Stimulated activated memory B cell treated with anti-CD40 and anti-IgM and Interleukin-4, amounts not matched to agents 10 μg/mL and 1 μg/mL and 100 μg/mL, for 72 hours (primary cell): ENCODE data around the gene DNASE1.
A peak's percentile ranks its signal among the peaks of the same experiment; 100 is the strongest.

Experiments used
- ATAC-seq: fragments of 150-1000 bp; cut with Tn5 transposase; 2 replicates; pipeline ENCODE4 v1.10.0; 2021
- H3K27ac Mint-ChIP-seq: one replicate; pipeline ENCODE4 v1.8.0; 2022; ENCODE audit warnings: mild to moderate bottlenecking, mixed read lengths
- H3K27me3 Mint-ChIP-seq: one replicate; pipeline ENCODE4 v1.8.0; 2022; ENCODE audit warnings: mixed read lengths
- H3K36me3 Mint-ChIP-seq: one replicate; pipeline ENCODE4 v1.8.0; 2022; ENCODE audit warnings: mixed read lengths
- H3K4me1 Mint-ChIP-seq: one replicate; pipeline ENCODE4 v1.8.0; 2022; ENCODE audit warnings: mixed read lengths
- H3K4me3 Mint-ChIP-seq: one replicate; pipeline ENCODE4 v1.8.0; 2022; ENCODE audit warnings: mild to moderate bottlenecking, moderate library complexity, mixed read lengths
- H3K9me3 Mint-ChIP-seq: one replicate; pipeline ENCODE4 v1.8.0; 2022; ENCODE audit warnings: mixed read lengths

Gene DNASE1

GRCh38 chr16:3670711-3671110 is 16.2 kb downstream of the DNASE1 start:
- no peak overlapping the region for H3K4me3 Mint-ChIP-seq

GRCh38 chr16:3671424-3671823 is 16.9 kb downstream of the DNASE1 start:
- H3K4me3 Mint-ChIP-seq = no peak overlapping the region
- H3K27ac Mint-ChIP-seq = peak overlapping the region; percentile 30
- no peaks in the 10 kb centered on the region for H3K4me1 Mint-ChIP-seq
- H3K27me3 Mint-ChIP-seq = no peaks in the 10 kb centered on the region
- peaks cover 65% of the 10 kb centered on the region for H3K36me3 Mint-ChIP-seq
- ATAC-seq = no peak
- H3K9me3 Mint-ChIP-seq = no peaks in the 10 kb centered on the region

More at GRCh38 chr16:3670711-3671110, 16.2 kb downstream of the DNASE1 start:
- no peaks in the 10 kb centered on the region for H3K27me3 Mint-ChIP-seq
- peaks cover 65% of the 10 kb centered on the region for H3K36me3 Mint-ChIP-seq
- no peak overlapping the region for H3K27ac Mint-ChIP-seq
- H3K9me3 Mint-ChIP-seq = no peaks in the 10 kb centered on the region
- ATAC-seq = no peak
- peaks cover 1% of the 10 kb centered on the region for H3K4me1 Mint-ChIP-seq

- peak; percentile 45 for ATAC-seq
- Mint-ChIP-seq H3K4me3 (no peak overlapping the region), H3K9me3 (no peaks in the 10 kb centered on the region), H3K27ac (no peak overlapping the region), H3K4me1 (no peaks in the 10 kb centered on the region), H3K36me3 (peaks cover 65% of the 10 kb centered on the region), H3K27me3 (no peaks in the 10 kb centered on the region)
Observed at GRCh38 chr16:3672571-3673041, 18.1 kb downstream of the DNASE1 start.

GRCh38 chr16:3673201-3673600 is 18.7 kb downstream of the DNASE1 start:
- peaks cover 68% of the 10 kb centered on the region for H3K36me3 Mint-ChIP-seq
- no peaks in the 10 kb centered on the region for H3K4me1 Mint-ChIP-seq
- no peaks in the 10 kb centered on the region for H3K9me3 Mint-ChIP-seq
- no peak for ATAC-seq
- no peak overlapping the region for H3K4me3 Mint-ChIP-seq
- no peak overlapping the region for H3K27ac Mint-ChIP-seq
- H3K27me3 Mint-ChIP-seq = no peaks in the 10 kb centered on the region

GRCh38 chr16:3673676-3674377 is 19.3 kb downstream of the DNASE1 start:
- Mint-ChIP-seq H3K27ac (no peak overlapping the region), H3K4me1 (no peaks in the 10 kb centered on the region), H3K9me3 (no peaks in the 10 kb centered on the region), H3K4me3 (no peak overlapping the region), H3K27me3 (no peaks in the 10 kb centered on the region), H3K36me3 (peaks cover 71% of the 10 kb centered on the region)
- ATAC-seq = no peak

GRCh38 chr16:3674513-3675295 is 20.2 kb downstream of the DNASE1 start:
- H3K4me1 Mint-ChIP-seq = no peaks in the 10 kb centered on the region
- ATAC-seq = no peak
- no peak overlapping the region for H3K4me3 Mint-ChIP-seq
- H3K9me3 Mint-ChIP-seq = no peaks in the 10 kb centered on the region
- no peaks in the 10 kb centered on the region for H3K27me3 Mint-ChIP-seq
- peaks cover 71% of the 10 kb centered on the region for H3K36me3 Mint-ChIP-seq
- H3K27ac Mint-ChIP-seq = no peak overlapping the region

- Mint-ChIP-seq H3K4me3 (no peak overlapping the region), H3K4me1 (no peaks in the 10 kb centered on the region), H3K27me3 (no peaks in the 10 kb centered on the region), H3K27ac (no peak overlapping the region), H3K9me3 (no peaks in the 10 kb centered on the region), H3K36me3 (peaks cover 73% of the 10 kb centered on the region)
- no peak for ATAC-seq
Observed at GRCh38 chr16:3675601-3676130, 21.2 kb downstream of the DNASE1 start.

- no peak overlapping the region for H3K27ac Mint-ChIP-seq
- ATAC-seq = no peak
- peaks cover 77% of the 10 kb centered on the region for H3K36me3 Mint-ChIP-seq
- no peaks in the 10 kb centered on the region for H3K4me1 Mint-ChIP-seq
- no peak overlapping the region for H3K4me3 Mint-ChIP-seq
- no peaks in the 10 kb centered on the region for H3K9me3 Mint-ChIP-seq
- no peaks in the 10 kb centered on the region for H3K27me3 Mint-ChIP-seq
Observed at GRCh38 chr16:3677994-3678393, 23.5 kb downstream of the DNASE1 start.

- Mint-ChIP-seq H3K36me3 (peaks cover 78% of the 10 kb centered on the region), H3K4me3 (no peak overlapping the region), H3K27me3 (no peaks in the 10 kb centered on the region), H3K4me1 (no peaks in the 10 kb centered on the region), H3K9me3 (no peaks in the 10 kb centered on the region), H3K27ac (no peak overlapping the region)
- no peak for ATAC-seq
Observed at GRCh38 chr16:3681206-3681605, 26.7 kb downstream of the DNASE1 start.

GRCh38 chr16:3687021-3687420 is 32.5 kb downstream of the DNASE1 start:
- peaks cover 56% of the 10 kb centered on the region for H3K36me3 Mint-ChIP-seq
- no peak overlapping the region for H3K4me3 Mint-ChIP-seq
- no peak overlapping the region for H3K27ac Mint-ChIP-seq

GRCh38 chr16:3687792-3688191 is 33.3 kb downstream of the DNASE1 start:
- ATAC-seq = no peak
- no peaks in the 10 kb centered on the region for H3K9me3 Mint-ChIP-seq
- no peak overlapping the region for H3K4me3 Mint-ChIP-seq
- H3K4me1 Mint-ChIP-seq = peaks cover 10% of the 10 kb centered on the region
- no peaks in the 10 kb centered on the region for H3K27me3 Mint-ChIP-seq
- H3K36me3 Mint-ChIP-seq = peaks cover 48% of the 10 kb centered on the region
- no peak overlapping the region for H3K27ac Mint-ChIP-seq

More at GRCh38 chr16:3687021-3687420, 32.5 kb downstream of the DNASE1 start:
- ATAC-seq = no peak
- peaks cover 10% of the 10 kb centered on the region for H3K4me1 Mint-ChIP-seq
- H3K9me3 Mint-ChIP-seq = no peaks in the 10 kb centered on the region
- no peaks in the 10 kb centered on the region for H3K27me3 Mint-ChIP-seq

- H3K27ac Mint-ChIP-seq = no peak overlapping the region
- H3K4me3 Mint-ChIP-seq = no peak overlapping the region
- H3K4me1 Mint-ChIP-seq = peaks cover 10% of the 10 kb centered on the region
- no peak for ATAC-seq
- no peaks in the 10 kb centered on the region for H3K27me3 Mint-ChIP-seq
- H3K36me3 Mint-ChIP-seq = peaks cover 37% of the 10 kb centered on the region
- H3K9me3 Mint-ChIP-seq = no peaks in the 10 kb centered on the region
Observed at GRCh38 chr16:3689731-3690130, 35.2 kb downstream of the DNASE1 start.

GRCh38 chr16:3690470-3690928 is 36.0 kb downstream of the DNASE1 start:
- peak; percentile 90 for ATAC-seq
- H3K27me3 Mint-ChIP-seq = no peaks in the 10 kb centered on the region
- no peak overlapping the region for H3K4me3 Mint-ChIP-seq
- peaks cover 18% of the 10 kb centered on the region for H3K4me1 Mint-ChIP-seq
- peak overlapping the region; percentile 30 for H3K27ac Mint-ChIP-seq
- H3K36me3 Mint-ChIP-seq = peaks cover 37% of the 10 kb centered on the region
- H3K9me3 Mint-ChIP-seq = no peaks in the 10 kb centered on the region

GRCh38 chr16:3690980-3691720 is 36.7 kb downstream of the DNASE1 start:
- Mint-ChIP-seq H3K27me3 (no peaks in the 10 kb centered on the region), H3K27ac (peak overlapping the region; percentile 30), H3K4me1 (peaks cover 24% of the 10 kb centered on the region), H3K36me3 (peaks cover 34% of the 10 kb centered on the region), H3K4me3 (no peak overlapping the region), H3K9me3 (no peaks in the 10 kb centered on the region)
- no peak for ATAC-seq

- Mint-ChIP-seq H3K36me3 (peaks cover 34% of the 10 kb centered on the region), H3K4me3 (no peak overlapping the region), H3K27me3 (no peaks in the 10 kb centered on the region), H3K27ac (no peak overlapping the region), H3K9me3 (no peaks in the 10 kb centered on the region), H3K4me1 (peaks cover 26% of the 10 kb centered on the region)
- no peak for ATAC-seq
Observed at GRCh38 chr16:3691761-3692160, 37.3 kb downstream of the DNASE1 start.
